DND-41 (cell line): ENCODE results near the gene SRRM5.
"Not testable (repeated sequence)": the region's sequence is repeated elsewhere in the genome, so short reads cannot be mapped to it uniquely, and the experiment has no call there.

Experiments used
- ATAC-seq: fragments of 200-7000 bp; cut with Tn5 transposase; 3 replicates; pipeline ENCODE4 v1.9.1; 2021; ENCODE audit warnings: low read depth; ENCODE audit not compliant: insufficient read depth
- DNase-seq: peaks from one replicate; pipeline ENCODE4 v3.0.0-alpha.2; 2020
- H2AFZ ChIP-seq: 2 replicates; pipeline ENCODE4 v1.6.0; 2012; ENCODE audit warnings: low read depth, low read length
- H3K27ac ChIP-seq: 2 replicates; pipeline ENCODE4 v1.5.1; 2012; ENCODE audit warnings: low read length, inconsistent platforms
- H3K27me3 ChIP-seq: fragments of 200-600 bp; sonication (generic); 2 replicates; pipeline ENCODE4 v1.6.0; 2012; ENCODE audit warnings: low read length, mild to moderate bottlenecking, inconsistent platforms; ENCODE audit not compliant: insufficient read depth, poor library complexity
- H3K36me3 ChIP-seq: 2 replicates; pipeline ENCODE4 v1.5.1; 2012; ENCODE audit warnings: low read length, inconsistent platforms; ENCODE audit not compliant: insufficient read depth
- H3K4me1 ChIP-seq: 2 replicates; pipeline ENCODE4 v1.5.1; 2012; ENCODE audit warnings: mild to moderate bottlenecking, low read length; ENCODE audit not compliant: insufficient read depth
- H3K4me2 ChIP-seq: 2 replicates; pipeline ENCODE4 v1.6.0; 2012; ENCODE audit warnings: mild to moderate bottlenecking, moderate library complexity, low read length, inconsistent platforms; ENCODE audit not compliant: insufficient read depth
- H3K4me3 ChIP-seq, 2 experiments: fragments of 200-600 bp in 1 of 2; shearing (Covaris generic) in 1 of 2; 2 replicates each; pipeline ENCODE4 v1.5.1; 2012 to 2016; ENCODE audit warnings: inconsistent platforms in 2 of 2, low read length in 2 of 2, mild to moderate bottlenecking in 2 of 2, low read depth in 1 of 2, moderate library complexity in 1 of 2
- H3K79me2 ChIP-seq: 2 replicates; pipeline ENCODE4 v1.6.0; 2012; ENCODE audit warnings: low read length, inconsistent platforms; ENCODE audit not compliant: insufficient read depth
- H3K9ac ChIP-seq: 2 replicates; pipeline ENCODE4 v1.6.0; 2012; ENCODE audit warnings: low read depth, mild to moderate bottlenecking, inconsistent platforms, low read length, moderate library complexity
- H3K9me3 ChIP-seq: 2 replicates; pipeline ENCODE4 v1.5.1; 2012; ENCODE audit warnings: low read length, moderate library complexity, mild to moderate bottlenecking, inconsistent platforms; ENCODE audit not compliant: insufficient read depth, severe bottlenecking
- H4K20me1 ChIP-seq: 2 replicates; pipeline ENCODE4 v1.6.0; 2012; ENCODE audit warnings: low read length; ENCODE audit not compliant: insufficient read depth
- EZH2 ChIP-seq: IDR thresholded peaks from 3 replicates; pipeline ENCODE4 v1.6.1; 2012; ENCODE audit warnings: borderline replicate concordance, low read depth, mild to moderate bottlenecking, moderate library complexity, low read length, inconsistent platforms; ENCODE audit not compliant: severe bottlenecking
- TF ChIP-seq, protein P1 (sequence below): IDR thresholded peaks from 2 replicates; pipeline ENCODE4 v1.5.1; 2012; ENCODE audit warnings: borderline replicate concordance, low read length, moderate library complexity, mild to moderate bottlenecking; ENCODE audit not compliant: poor library complexity, severe bottlenecking; ENCODE audit errors: extremely low read depth

SRRM5 gene

DNA sequence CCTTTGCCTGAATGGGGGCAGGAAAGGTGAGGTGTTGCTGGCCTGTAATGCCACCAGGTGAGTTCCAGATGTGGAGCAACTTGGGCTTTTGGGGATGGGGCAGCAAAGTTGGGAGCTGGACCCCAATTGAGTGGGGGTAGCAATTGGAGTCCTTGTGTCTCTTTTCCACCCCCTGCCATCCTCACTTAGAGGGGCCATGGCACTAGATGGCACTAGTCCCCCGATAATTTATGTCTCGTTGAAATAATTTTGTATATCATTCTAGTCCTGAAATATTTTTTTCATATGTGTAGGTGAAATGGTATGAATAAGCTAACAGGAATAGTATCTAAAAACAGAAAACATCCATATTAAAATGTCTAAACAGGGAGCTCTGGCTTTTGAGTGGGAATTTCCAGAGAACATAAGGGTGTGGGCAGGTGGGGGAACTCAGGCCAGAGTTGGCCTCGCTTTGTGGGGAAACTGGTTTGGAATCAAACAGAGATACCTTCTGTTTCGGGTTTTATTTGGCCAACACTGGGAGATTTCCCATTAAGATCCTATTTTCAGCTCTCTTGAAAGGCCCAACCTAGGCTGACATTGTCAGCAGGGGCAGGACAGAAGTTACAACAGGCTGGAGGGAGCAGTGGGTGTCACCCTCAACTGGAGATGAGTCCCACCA is 12.1 kb upstream of the SRRM5 start:
- H3K27me3 ChIP-seq, result no peaks in the 10 kb centered on the region
- H3K4me3 ChIP-seq, result no peak overlapping the region
- H3K79me2 ChIP-seq, result peaks cover 50% of the 10 kb centered on the region
- peaks cover 33% of the 10 kb centered on the region for H3K4me1 ChIP-seq
- H2AFZ ChIP-seq, result no peak overlapping the region
- 0 out of 2 replicates have a peak overlapping the region, but pooled peaks have one; percentile 5 for H3K4me2 ChIP-seq
- no peak for TF ChIP-seq EZH2
- TF ChIP-seq, protein P1, sequence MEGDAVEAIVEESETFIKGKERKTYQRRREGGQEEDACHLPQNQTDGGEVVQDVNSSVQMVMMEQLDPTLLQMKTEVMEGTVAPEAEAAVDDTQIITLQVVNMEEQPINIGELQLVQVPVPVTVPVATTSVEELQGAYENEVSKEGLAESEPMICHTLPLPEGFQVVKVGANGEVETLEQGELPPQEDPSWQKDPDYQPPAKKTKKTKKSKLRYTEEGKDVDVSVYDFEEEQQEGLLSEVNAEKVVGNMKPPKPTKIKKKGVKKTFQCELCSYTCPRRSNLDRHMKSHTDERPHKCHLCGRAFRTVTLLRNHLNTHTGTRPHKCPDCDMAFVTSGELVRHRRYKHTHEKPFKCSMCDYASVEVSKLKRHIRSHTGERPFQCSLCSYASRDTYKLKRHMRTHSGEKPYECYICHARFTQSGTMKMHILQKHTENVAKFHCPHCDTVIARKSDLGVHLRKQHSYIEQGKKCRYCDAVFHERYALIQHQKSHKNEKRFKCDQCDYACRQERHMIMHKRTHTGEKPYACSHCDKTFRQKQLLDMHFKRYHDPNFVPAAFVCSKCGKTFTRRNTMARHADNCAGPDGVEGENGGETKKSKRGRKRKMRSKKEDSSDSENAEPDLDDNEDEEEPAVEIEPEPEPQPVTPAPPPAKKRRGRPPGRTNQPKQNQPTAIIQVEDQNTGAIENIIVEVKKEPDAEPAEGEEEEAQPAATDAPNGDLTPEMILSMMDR, result peak; percentile 25
- ATAC-seq, result no peak
- peaks cover 46% of the 10 kb centered on the region for H3K36me3 ChIP-seq
- no peak overlapping the region for H3K27ac ChIP-seq
- H3K9me3 ChIP-seq, result no peaks in the 10 kb centered on the region
- peaks cover 5% of the 10 kb centered on the region; the same call in 1 of the 2 replicates for H4K20me1 ChIP-seq
- DNase-seq, result no peak
- H3K9ac ChIP-seq, result no peak overlapping the region

DNA sequence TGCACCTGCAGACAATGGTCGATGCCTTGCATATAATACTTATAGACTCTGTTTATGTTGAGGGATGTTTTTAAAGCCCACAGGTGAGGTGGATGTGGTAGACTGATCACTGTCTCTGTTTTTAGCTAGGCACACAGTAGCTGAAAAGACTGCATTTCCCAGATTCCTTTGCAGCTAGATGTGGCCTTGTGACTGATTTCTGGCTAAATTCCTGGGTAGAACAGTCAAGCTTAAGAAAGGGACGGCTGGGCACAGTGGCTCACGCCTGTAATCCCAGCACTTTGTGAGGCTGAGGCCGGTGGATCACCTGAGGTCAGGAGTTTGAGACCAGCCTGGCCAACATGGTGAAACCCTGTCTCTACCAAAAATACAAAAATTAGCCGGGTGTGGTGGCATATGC is 11.6 kb upstream of the SRRM5 start:
- H3K27ac ChIP-seq, H3K9me3 ChIP-seq, H3K4me2 ChIP-seq, H3K9ac ChIP-seq, H2AFZ ChIP-seq, H4K20me1 ChIP-seq, ATAC-seq, H3K27me3 ChIP-seq, H3K4me3 ChIP-seq, DNase-seq: not testable (repeated sequence)
- peaks cover 48% of the 10 kb centered on the region for H3K36me3 ChIP-seq
- peaks cover 27% of the 10 kb centered on the region for H3K4me1 ChIP-seq
- peaks cover 44% of the 10 kb centered on the region for H3K79me2 ChIP-seq

DNA sequence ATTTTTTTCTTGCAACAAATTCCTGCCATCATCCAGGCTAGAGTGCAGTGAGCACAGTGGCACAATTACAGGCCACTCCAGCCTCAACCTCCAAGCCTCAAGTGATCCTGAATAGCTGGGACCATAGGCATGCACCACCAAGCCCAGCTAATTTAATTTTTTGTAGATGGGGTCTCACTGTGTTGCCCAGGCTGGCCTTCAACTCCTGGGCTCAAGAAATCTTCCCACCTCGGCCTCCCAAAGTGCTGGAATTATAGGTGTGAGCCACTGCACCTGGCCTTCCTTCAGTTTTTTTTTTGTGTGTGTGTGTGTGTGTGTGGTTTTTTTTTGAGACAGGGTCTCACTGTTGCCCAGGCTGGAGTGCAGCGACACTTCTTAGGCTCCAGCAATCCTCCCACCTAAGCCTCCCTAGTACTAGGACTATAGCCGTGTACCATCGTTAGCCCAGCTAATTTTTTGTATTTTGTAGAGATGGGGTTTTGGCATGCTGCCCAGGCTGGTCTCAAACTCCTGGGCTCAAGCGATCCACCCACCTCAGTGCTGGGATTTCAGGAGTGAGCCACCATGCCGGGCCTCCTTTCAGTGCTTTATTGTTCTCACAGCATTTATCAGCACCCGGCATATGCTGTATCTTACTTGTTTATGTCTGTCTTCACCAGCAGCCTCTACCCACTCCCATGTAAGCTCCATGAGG is 5.9 kb upstream of the SRRM5 start:
- Histone ChIP-seq H3K4me1 (no peaks in the 10 kb centered on the region), H3K27ac (no peak overlapping the region), H3K9me3 (no peaks in the 10 kb centered on the region), H3K27me3 (no peaks in the 10 kb centered on the region), H3K4me3 (no peak overlapping the region), H3K4me2 (no peak overlapping the region), H3K79me2 (peaks cover 24% of the 10 kb centered on the region), H3K36me3 (peaks cover 74% of the 10 kb centered on the region), H2AFZ (no peak overlapping the region), H4K20me1 (peaks cover 25% of the 10 kb centered on the region), H3K9ac (no peak overlapping the region)
- DNase-seq, result no peak
- no peak for TF ChIP-seq EZH2
- TF ChIP-seq, protein P1, result no peak
- ATAC-seq, result no peak

DNA sequence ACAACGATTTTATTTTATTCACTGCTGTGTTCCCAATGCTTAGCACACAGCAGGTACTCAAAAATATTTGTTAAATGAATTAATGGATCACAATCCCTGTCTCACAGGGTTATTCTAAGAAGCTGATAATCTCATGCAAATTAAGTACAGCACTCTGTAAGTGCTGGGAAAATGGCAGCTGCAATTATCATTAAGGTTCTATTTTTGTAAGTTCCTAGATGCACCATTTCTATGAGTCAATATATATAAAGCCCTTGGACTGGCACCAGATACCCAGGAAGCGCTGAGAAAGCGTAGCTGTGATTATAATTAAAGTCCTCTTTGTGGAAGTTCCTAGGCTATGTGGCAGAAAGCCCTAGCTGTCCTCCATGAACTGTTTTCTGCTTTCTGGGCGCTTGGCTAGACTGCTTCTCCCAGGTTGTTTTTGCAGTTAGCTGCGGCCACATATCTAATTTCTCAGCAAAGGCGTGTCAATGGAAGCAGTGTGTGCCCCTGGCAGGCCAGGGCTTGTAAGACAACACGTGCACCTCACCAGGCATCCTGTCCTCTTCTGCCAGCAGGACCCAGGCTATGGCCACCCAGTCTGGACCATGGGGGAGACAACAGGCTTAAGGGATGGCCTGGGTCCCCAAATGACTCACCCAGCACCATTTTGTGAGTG is 5.2 kb upstream of the SRRM5 start:
- no peak overlapping the region for H3K9ac ChIP-seq
- H3K4me3 ChIP-seq, result no peak overlapping the region
- H3K27ac ChIP-seq, result no peak overlapping the region
- no peaks in the 10 kb centered on the region for H3K27me3 ChIP-seq
- H3K36me3 ChIP-seq, result peaks cover 74% of the 10 kb centered on the region
- peaks cover 31% of the 10 kb centered on the region for H3K79me2 ChIP-seq
- no peaks in the 10 kb centered on the region for H3K9me3 ChIP-seq
- TF ChIP-seq, protein P1, result no peak
- TF ChIP-seq EZH2, result no peak
- DNase-seq, result no peak
- ATAC-seq, result no peak
- no peaks in the 10 kb centered on the region for H3K4me1 ChIP-seq
- H3K4me2 ChIP-seq, result no peak overlapping the region
- peaks cover 31% of the 10 kb centered on the region for H4K20me1 ChIP-seq
- no peak overlapping the region for H2AFZ ChIP-seq
